NB4 (cell line): Measurements from ENCODE around the gene MRGPRE.

Source experiments
- DNase-seq: peaks from one replicate; pipeline ENCODE4 v3.0.0; 2010; ENCODE audit warnings: low read depth
- H3K4me3 ChIP-seq: one replicate; pipeline ENCODE4 v1.5.1; 2011; ENCODE audit warnings: mild to moderate bottlenecking, low read depth, low read length, moderate library complexity
- MAX ChIP-seq: IDR thresholded peaks from 2 replicates; pipeline ENCODE4 v1.6.1; 2011; ENCODE audit warnings: low read depth, low read length
- MYC ChIP-seq: IDR thresholded peaks from 2 replicates; pipeline ENCODE4 v1.6.1; 2011; ENCODE audit warnings: low read depth, low read length
- POLR2A ChIP-seq: IDR thresholded peaks from 2 replicates; pipeline ENCODE4 v1.6.1; 2011; ENCODE audit warnings: mild to moderate bottlenecking; ENCODE audit not compliant: insufficient read length; ENCODE audit errors: extremely low read depth
- TF ChIP-seq, protein P1 (sequence below): IDR thresholded peaks from one replicate; pipeline ENCODE4 v1.5.1; 2012; ENCODE audit warnings: low read depth, low read length

The MRGPRE gene

GRCh38 chr11:3230636-3231549 is 1.3 kb downstream of the MRGPRE start:
- TF ChIP-seq, protein P1, sequence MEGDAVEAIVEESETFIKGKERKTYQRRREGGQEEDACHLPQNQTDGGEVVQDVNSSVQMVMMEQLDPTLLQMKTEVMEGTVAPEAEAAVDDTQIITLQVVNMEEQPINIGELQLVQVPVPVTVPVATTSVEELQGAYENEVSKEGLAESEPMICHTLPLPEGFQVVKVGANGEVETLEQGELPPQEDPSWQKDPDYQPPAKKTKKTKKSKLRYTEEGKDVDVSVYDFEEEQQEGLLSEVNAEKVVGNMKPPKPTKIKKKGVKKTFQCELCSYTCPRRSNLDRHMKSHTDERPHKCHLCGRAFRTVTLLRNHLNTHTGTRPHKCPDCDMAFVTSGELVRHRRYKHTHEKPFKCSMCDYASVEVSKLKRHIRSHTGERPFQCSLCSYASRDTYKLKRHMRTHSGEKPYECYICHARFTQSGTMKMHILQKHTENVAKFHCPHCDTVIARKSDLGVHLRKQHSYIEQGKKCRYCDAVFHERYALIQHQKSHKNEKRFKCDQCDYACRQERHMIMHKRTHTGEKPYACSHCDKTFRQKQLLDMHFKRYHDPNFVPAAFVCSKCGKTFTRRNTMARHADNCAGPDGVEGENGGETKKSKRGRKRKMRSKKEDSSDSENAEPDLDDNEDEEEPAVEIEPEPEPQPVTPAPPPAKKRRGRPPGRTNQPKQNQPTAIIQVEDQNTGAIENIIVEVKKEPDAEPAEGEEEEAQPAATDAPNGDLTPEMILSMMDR, result no peak
- TF ChIP-seq POLR2A (no peak), MAX (no peak)
- no peak for DNase-seq
- no peak overlapping the region for H3K4me3 ChIP-seq

DNA sequence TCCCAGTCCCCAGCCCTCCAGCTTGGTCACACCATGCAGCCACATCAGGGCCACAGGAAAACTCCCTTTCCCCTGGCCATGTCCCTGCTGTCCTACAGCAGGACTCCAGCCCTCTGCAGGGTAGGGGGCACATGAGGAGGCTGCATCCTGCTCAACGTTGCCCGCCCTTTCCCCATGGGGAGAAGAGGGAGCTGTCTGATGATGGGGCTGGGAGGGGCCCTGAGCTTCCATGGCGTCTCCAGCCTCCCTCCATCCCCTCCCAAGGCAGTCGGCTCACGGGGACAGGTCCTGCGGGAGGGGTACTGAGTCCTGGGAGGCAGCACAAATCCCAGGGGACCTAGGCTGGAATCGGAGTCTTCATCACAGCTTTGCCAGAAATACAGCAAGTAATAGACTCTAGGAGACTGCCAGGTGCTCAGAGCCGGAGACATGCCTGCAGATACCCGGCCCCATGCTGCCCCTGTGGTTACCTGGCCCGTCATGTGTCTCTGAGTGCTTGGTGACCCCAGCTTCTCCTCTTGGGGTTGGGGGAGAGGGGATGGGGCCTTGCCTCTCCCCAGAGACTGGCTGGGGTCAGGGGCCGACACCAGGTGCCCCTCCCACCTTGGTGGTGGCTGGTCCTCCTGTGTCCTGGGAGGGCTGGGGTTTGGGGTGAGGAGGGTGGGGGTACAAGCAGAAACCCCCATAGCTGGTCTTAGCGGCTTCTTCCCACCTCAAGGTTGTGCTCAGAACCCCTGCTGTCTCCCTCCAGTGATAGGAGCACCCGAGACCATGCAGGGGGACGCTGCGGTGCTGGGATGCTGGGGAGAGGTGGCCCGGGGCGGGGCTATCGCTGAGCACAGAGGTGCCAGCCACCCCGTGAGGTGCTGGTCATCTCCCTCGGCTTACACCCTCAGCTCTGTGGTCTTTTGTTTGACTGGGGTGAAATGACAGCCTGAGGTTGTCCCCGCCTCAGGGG is 2.3 kb downstream of the MRGPRE start:
- TF ChIP-seq, protein P1, result no peak
- TF ChIP-seq MAX (no peak), MYC (no peak), POLR2A (no peak)
- no peak for DNase-seq
- no peak overlapping the region for H3K4me3 ChIP-seq

DNA sequence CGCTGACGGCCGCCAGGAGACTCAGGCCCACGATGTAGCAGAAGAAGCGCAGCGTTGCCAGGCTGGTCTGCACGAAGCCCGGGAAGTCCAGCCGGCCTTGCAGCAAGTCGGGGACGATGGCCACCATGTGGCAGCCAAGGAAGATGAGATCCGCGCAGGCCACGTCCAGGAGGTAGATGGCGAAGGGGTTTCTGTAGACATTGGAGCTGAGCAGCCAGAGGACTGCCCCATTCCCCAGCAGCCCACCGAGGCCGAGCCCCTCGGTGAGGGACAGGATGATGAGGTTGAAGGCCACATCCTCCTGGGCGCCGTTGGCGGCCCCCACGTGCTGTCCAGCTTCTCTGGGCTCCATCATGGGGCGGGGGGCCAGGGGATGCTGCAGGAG is 3.8 kb downstream of the MRGPRE start:
- no peak for TF ChIP-seq POLR2A
- TF ChIP-seq MAX, result no peak
- TF ChIP-seq, protein P1, result no peak
- TF ChIP-seq MYC, result no peak
- H3K4me3 ChIP-seq, result peak overlapping the region; percentile 36

GRCh38 chr11:3227568-3228444 is 4.4 kb downstream of the MRGPRE start:
- H3K4me3 ChIP-seq, result peak overlapping the region; percentile 36
- TF ChIP-seq MYC (peak; percentile 63), POLR2A (peak; percentile 64), MAX (peak; percentile 81)
- TF ChIP-seq, protein P1, result no peak
- DNase-seq, result peak; percentile 95

More for the DNA sequence above, 3.8 kb downstream of the MRGPRE start:
- DNase-seq, result no peak
